Aorta (tissue), 5 donors: ENCODE measurements around the gene RSRC1. TPM values are rescaled to one million over a fixed set of nuclear protein-coding genes. Genes with fewer than 3 reads are reported as not detected.

Experiments used
- ATAC-seq: fragments of 200-7000 bp; cut with Tn5 transposase; one replicate; pipeline ENCODE4 v1.9.1; 2022; ENCODE audit warnings: moderate library complexity; ENCODE audit not compliant: low FRiP score
- DNase-seq, 2 donors: peaks; one replicate each; pipeline ENCODE4 v3.0.0-alpha.2; 2020
- H3K27ac ChIP-seq, 2 donors: one replicate each; pipeline ENCODE4 v1.5.1; 2013; ENCODE audit warnings: low read length in 2 of 2, mild to moderate bottlenecking in 2 of 2, moderate library complexity in 2 of 2, control low read depth in 1 of 2, inconsistent platforms in 1 of 2, low read depth in 1 of 2
- H3K27me3 ChIP-seq, 2 donors: one replicate each; pipeline ENCODE4 v1.6.1; 2013; ENCODE audit warnings: control low read depth in 1 of 2, low read length in 1 of 2, mild to moderate bottlenecking in 1 of 2, moderate library complexity in 1 of 2; ENCODE audit not compliant: insufficient read depth in 2 of 2, control insufficient read depth in 1 of 2
- H3K36me3 ChIP-seq, 2 donors: one replicate each; pipeline ENCODE4 v1.6.1; 2013; ENCODE audit warnings: control low read depth in 1 of 2, low read length in 1 of 2, mild to moderate bottlenecking in 1 of 2; ENCODE audit not compliant: insufficient read depth in 2 of 2, control insufficient read depth in 1 of 2
- H3K4me1 ChIP-seq, 2 donors: one replicate each; pipeline ENCODE4 v1.6.1; 2013; ENCODE audit warnings: low read length in 2 of 2, control low read depth in 1 of 2, mild to moderate bottlenecking in 1 of 2, moderate library complexity in 1 of 2; ENCODE audit not compliant: insufficient read depth in 2 of 2, control insufficient read depth in 1 of 2
- H3K4me3 ChIP-seq, 2 donors: one replicate each; pipeline ENCODE4 v1.5.1; 2013; ENCODE audit warnings: low read length in 2 of 2, control low read depth in 1 of 2, mild to moderate bottlenecking in 1 of 2
- H3K9me3 ChIP-seq: one replicate; pipeline ENCODE4 v1.6.1; 2013; ENCODE audit warnings: mild to moderate bottlenecking, low read length; ENCODE audit not compliant: control insufficient read depth
- WGBS, 2 donors: extraction: QIAGEN DNeasy Blood & Tissue Kit; methylation state at CpG; one replicate each; pipeline ENCODE4 v1.1.7; 2013; 5-methylcytosine and 5-hydroxymethylcytosine counted together
- intact Hi-C, 2 donors: fragments of 100-400 bp; cut with DNase I; formaldehyde crosslinking; loops; one replicate each; pipeline versions ENCODE4 v1.14.2 to v1.15.0; 2022
- polyA plus RNA-seq, 2 donors: library from polyadenylated mRNA; stranded (reverse); fragments of 200-250 nt; gene quantifications; one replicate each; pipeline ENCODE4 v1.2.3, GENCODE V29; 2013
- total RNA-seq, 2 donors: library from RNA; stranded (reverse); fragmentation: NEBNext Ultra II Directional; extraction: Animal tissue kit (Norgen Biotek cat#: 25700); gene quantifications; one replicate each; pipeline ENCODE4 v1.2.1, GENCODE V29; 2021
- donor health status: healthy with polysubstance abuse.
- donor health status: Bipolar disorder and iron deficiency.
- donor health status: DM: no; HTN: no; CAD: no.
- donor health status: DM: no; HTN: no; CAD: no.
- donor health status: DM: yes; HTN: yes; CAD: no.

RSRC1 gene
- total and polyA plus RNA-seq, 4 donors: 17.3 to 39.4 (median 28.4) TPM

GRCh38 chr3:158140396-158140795 is 30.5 kb downstream of the RSRC1 start:
- Histone ChIP-seq H3K27ac (no peak overlapping the region), H3K27me3 (no peaks in the 10 kb centered on the region), H3K4me3 (no peak overlapping the region), H3K4me1 (no peaks in the 10 kb centered on the region), H3K36me3 (peaks cover 0 to 5% of the 10 kb centered on the region in 2 donors), H3K9me3 (no peaks in the 10 kb centered on the region)
- intact Hi-C loops: no loop called here
- WGBS, 2 donors: 94% methylated on average over 2 of the region's 2 CpGs
- ATAC-seq (no peak), DNase-seq (no peak)

- Histone ChIP-seq H3K27ac (no peak overlapping the region), H3K4me3 (no peak overlapping the region), H3K36me3 (peaks cover 0 to 1% of the 10 kb centered on the region in 2 donors), H3K4me1 (no peaks in the 10 kb centered on the region), H3K9me3 (no peaks in the 10 kb centered on the region), H3K27me3 (no peaks in the 10 kb centered on the region)
- intact Hi-C loops: no loop called here
- no peak for ATAC-seq
- no peak for DNase-seq
- 84 to 96% methylated on average over 2 of the region's 2 CpGs for WGBS, 2 donors
Observed at GRCh38 chr3:158148218-158148617, 38.3 kb downstream of the RSRC1 start.

- no peak for ATAC-seq
- no peaks in the 10 kb centered on the region for H3K4me1 ChIP-seq
- intact Hi-C loops: no loop called here
- no peaks in the 10 kb centered on the region for H3K27me3 ChIP-seq
- no peak overlapping the region for H3K4me3 ChIP-seq
- peaks cover 0 to under 1% of the 10 kb centered on the region in 2 donors for H3K36me3 ChIP-seq
- no peak for DNase-seq
- no peaks in the 10 kb centered on the region for H3K9me3 ChIP-seq
- no peak overlapping the region for H3K27ac ChIP-seq
- WGBS, 2 donors: 37 to 52% methylated on average over 2 of the region's 2 CpGs
Observed at GRCh38 chr3:158152186-158152585, 42.3 kb downstream of the RSRC1 start.

GRCh38 chr3:158158969-158159368 is 49.1 kb downstream of the RSRC1 start:
- Histone ChIP-seq H3K27me3 (no peaks in the 10 kb centered on the region), H3K4me3 (no peak overlapping the region), H3K4me1 (no peaks in the 10 kb centered on the region), H3K27ac (no peak overlapping the region), H3K9me3 (no peaks in the 10 kb centered on the region), H3K36me3 (no peaks in the 10 kb centered on the region)
- no peak for DNase-seq
- ATAC-seq: no peak
- intact Hi-C loops: no loop called here

- DNase-seq: no peak
- no peaks in the 10 kb centered on the region for H3K27me3 ChIP-seq
- H3K4me1 ChIP-seq: no peaks in the 10 kb centered on the region
- WGBS, 2 donors: 95 to 96% methylated on average over 3 of the region's 3 CpGs
- no peak overlapping the region for H3K27ac ChIP-seq
- intact Hi-C loops: no loop called here
- H3K4me3 ChIP-seq: no peak overlapping the region
- ATAC-seq: no peak
- H3K36me3 ChIP-seq: no peaks in the 10 kb centered on the region
- no peaks in the 10 kb centered on the region for H3K9me3 ChIP-seq
Observed at GRCh38 chr3:158159714-158160113, 49.8 kb downstream of the RSRC1 start.

GRCh38 chr3:158160958-158161357 is 51.1 kb downstream of the RSRC1 start:
- Histone ChIP-seq H3K4me3 (no peak overlapping the region), H3K27ac (no peak overlapping the region), H3K27me3 (no peaks in the 10 kb centered on the region), H3K4me1 (no peaks in the 10 kb centered on the region), H3K9me3 (no peaks in the 10 kb centered on the region), H3K36me3 (no peaks in the 10 kb centered on the region)
- no peak for ATAC-seq
- no peak for DNase-seq
- intact Hi-C loops: no loop called here

- no peak overlapping the region for H3K4me3 ChIP-seq
- WGBS, 2 donors: 89 to 94% methylated on average over 5 of the region's 5 CpGs
- H3K9me3 ChIP-seq: no peaks in the 10 kb centered on the region
- H3K4me1 ChIP-seq: no peaks in the 10 kb centered on the region
- no peaks in the 10 kb centered on the region for H3K27me3 ChIP-seq
- DNase-seq: no peak
- intact Hi-C loops: no loop called here
- H3K36me3 ChIP-seq: no peaks in the 10 kb centered on the region
- ATAC-seq: no peak
- H3K27ac ChIP-seq: no peak overlapping the region
Observed at GRCh38 chr3:158165141-158165655, 55.3 kb downstream of the RSRC1 start.

- ATAC-seq (no peak), DNase-seq (no peak)
- intact Hi-C loops: no loop called here
Observed at GRCh38 chr3:158165730-158166129, 55.8 kb downstream of the RSRC1 start.

GRCh38 chr3:158166223-158166622 is 56.3 kb downstream of the RSRC1 start:
- no peaks in the 10 kb centered on the region for H3K27me3 ChIP-seq
- DNase-seq: no peak
- intact Hi-C loops: no loop called here
- H3K36me3 ChIP-seq: no peaks in the 10 kb centered on the region
- no peaks in the 10 kb centered on the region for H3K4me1 ChIP-seq
- ATAC-seq: no peak
- H3K9me3 ChIP-seq: no peaks in the 10 kb centered on the region
- WGBS, 2 donors: 86% methylated on average over 2 of the region's 2 CpGs
- no peak overlapping the region for H3K27ac ChIP-seq
- H3K4me3 ChIP-seq: no peak overlapping the region

More at GRCh38 chr3:158165730-158166129, 55.8 kb downstream of the RSRC1 start:
- no peak overlapping the region for H3K4me3 ChIP-seq
- no peaks in the 10 kb centered on the region for H3K27me3 ChIP-seq
- H3K36me3 ChIP-seq: no peaks in the 10 kb centered on the region
- H3K27ac ChIP-seq: no peak overlapping the region
- no peaks in the 10 kb centered on the region for H3K4me1 ChIP-seq
- H3K9me3 ChIP-seq: no peaks in the 10 kb centered on the region
